ENCODE data around the gene VIL1.

VIL1 gene

GRCh38 chr2:218406209-218406948 is 12.5 kb upstream of the VIL1 start:
- DNase-seq = peak; percentile 95 to 96

GRCh38 chr2:218406949-218407618 is 11.8 kb upstream of the VIL1 start:
- peak; percentile 57 to 74 for DNase-seq

- DNase-seq = no peak
Observed at GRCh38 chr2:218407717-218408116, 11.2 kb upstream of the VIL1 start.

GRCh38 chr2:218418321-218418716 is 604 bp upstream of the VIL1 start:
- DNase-seq = no peak

- DNase-seq = no peak
Observed at GRCh38 chr2:218419630-218420216, 800 bp downstream of the VIL1 start.

GRCh38 chr2:218421027-218421426 is 2.1 kb downstream of the VIL1 start:
- no peak for DNase-seq

GRCh38 chr2:218422403-218423086 is 3.6 kb downstream of the VIL1 start:
- DNase-seq = no peak

GRCh38 chr2:218423584-218423983 is 4.7 kb downstream of the VIL1 start:
- no peak for DNase-seq

GRCh38 chr2:218425531-218425930 is 6.6 kb downstream of the VIL1 start:
- no peak for DNase-seq

- no peak for DNase-seq
Observed at GRCh38 chr2:218427741-218428140, 8.8 kb downstream of the VIL1 start.

GRCh38 chr2:218428846-218429558 is 10.1 kb downstream of the VIL1 start:
- no peak for DNase-seq

GRCh38 chr2:218429911-218430692 is 11.2 kb downstream of the VIL1 start:
- DNase-seq = no peak

GRCh38 chr2:218430721-218431120 is 11.8 kb downstream of the VIL1 start:
- no peak for DNase-seq

- DNase-seq = no peak
Observed at GRCh38 chr2:218431878-218432277, 13.0 kb downstream of the VIL1 start.

GRCh38 chr2:218432676-218433365 is 13.9 kb downstream of the VIL1 start:
- no peak for DNase-seq

GRCh38 chr2:218434456-218434855 is 15.5 kb downstream of the VIL1 start:
- DNase-seq = no peak

GRCh38 chr2:218435003-218435982 is 16.4 kb downstream of the VIL1 start:
- no peak for DNase-seq

- DNase-seq = no peak
Observed at GRCh38 chr2:218436992-218437391, 18.1 kb downstream of the VIL1 start.

GRCh38 chr2:218437969-218438368 is 19.0 kb downstream of the VIL1 start:
- no peak for DNase-seq

- peak in 1 of 2 donors; percentile 38 for DNase-seq
Observed at GRCh38 chr2:218438596-218438995, 19.7 kb downstream of the VIL1 start.
